Globus pallidus (tissue), 1 donor: Measurements from ENCODE around the gene CRYBG1.
"Not testable (repeated sequence)": the region's sequence is repeated elsewhere in the genome, so short reads cannot be mapped to it uniquely, and the experiment has no call there.

Experiments used
- DNase-seq: peaks from one replicate; pipeline ENCODE4 v3.0.0-alpha.2; 2015; ENCODE audit warnings: low spot score

The CRYBG1 gene

GRCh38 chr6:106372838-106373501, 12.5 kb downstream of the CRYBG1 start:
- no peak for DNase-seq

GRCh38 chr6:106373502-106374239, 13.2 kb downstream of the CRYBG1 start:
- no peak for DNase-seq

GRCh38 chr6:106377061-106377540, 16.6 kb downstream of the CRYBG1 start:
- DNase-seq, result no peak

DNA sequence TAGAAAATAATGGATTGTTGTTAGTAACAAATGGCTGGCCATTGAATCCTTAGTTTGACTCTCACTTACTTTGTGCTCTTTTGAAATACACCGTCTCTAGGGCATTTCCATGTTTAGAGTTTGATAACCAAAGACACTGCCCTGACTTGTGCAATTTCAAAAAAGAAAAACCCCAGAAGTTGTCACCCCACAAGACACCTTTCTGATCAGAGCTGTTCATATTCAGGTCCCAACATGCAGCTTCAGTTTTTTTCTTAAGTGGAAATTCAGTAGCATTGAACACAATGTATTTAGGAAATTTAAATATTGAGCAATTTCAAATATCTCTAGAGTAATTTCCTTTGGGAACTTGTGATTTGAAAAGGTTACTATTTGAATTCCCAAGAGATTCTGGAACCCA, 19.4 kb downstream of the CRYBG1 start:
- DNase-seq, result no peak

DNA sequence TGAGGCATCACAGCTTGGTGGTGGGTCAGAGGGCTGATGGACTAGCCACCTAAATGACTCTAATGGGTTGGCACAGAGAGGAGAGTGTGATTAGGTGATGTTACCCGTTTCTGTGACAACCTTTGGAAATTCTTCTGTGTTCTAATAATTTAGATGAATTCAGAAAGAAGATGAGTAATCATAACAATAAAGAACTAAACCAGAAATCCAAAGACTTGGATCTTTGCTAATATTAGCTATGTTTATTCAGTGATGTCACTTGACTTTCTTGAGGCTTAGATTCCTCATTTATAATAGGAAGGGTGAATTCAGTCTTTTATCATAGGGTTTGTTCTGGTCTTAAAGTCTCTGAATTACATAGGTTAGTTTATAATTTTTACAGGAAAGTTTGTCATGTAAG, 19.9 kb downstream of the CRYBG1 start:
- no peak for DNase-seq

DNA sequence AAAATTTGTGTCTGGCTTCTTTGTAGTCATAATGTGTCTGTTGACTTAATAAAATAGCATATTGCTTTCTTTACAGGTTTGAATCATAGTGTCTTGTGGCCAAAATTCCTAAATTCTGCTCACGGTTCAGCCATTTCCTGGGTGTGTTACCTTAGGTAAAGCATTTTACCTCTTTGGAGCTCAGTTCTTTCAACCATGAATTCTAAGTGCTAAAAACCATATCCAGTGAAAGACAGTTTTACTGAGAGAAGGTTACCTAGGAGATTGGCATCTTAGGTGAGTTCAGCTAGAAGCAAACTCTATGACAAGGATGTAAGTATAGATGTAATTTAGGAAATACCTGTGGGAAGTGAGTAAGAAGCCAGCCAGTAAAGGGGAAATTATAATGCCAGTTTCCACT, 20.7 kb downstream of the CRYBG1 start:
- DNase-seq, result no peak

- no peak for DNase-seq
Measured at GRCh38 chr6:106381881-106382280, 21.4 kb downstream of the CRYBG1 start.

DNA sequence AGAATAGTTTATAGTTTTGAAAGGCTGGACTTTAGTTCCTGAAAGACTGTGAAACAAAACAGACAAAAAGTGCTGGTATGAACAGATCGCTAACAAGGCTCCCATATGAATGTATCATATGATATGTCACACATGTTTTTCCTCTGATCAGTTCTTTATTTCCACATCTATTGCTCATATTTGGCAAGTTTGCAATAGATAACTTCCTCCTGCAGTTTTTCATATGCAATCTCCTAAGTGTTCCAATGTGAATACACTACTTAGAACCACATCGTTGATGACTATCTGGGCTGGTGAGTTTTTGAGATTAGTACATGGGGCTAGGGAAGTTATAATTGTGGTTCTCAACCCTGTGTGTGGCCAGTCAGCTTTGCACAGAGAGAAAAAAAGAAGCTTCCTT, 23.1 kb downstream of the CRYBG1 start:
- no peak for DNase-seq

DNA sequence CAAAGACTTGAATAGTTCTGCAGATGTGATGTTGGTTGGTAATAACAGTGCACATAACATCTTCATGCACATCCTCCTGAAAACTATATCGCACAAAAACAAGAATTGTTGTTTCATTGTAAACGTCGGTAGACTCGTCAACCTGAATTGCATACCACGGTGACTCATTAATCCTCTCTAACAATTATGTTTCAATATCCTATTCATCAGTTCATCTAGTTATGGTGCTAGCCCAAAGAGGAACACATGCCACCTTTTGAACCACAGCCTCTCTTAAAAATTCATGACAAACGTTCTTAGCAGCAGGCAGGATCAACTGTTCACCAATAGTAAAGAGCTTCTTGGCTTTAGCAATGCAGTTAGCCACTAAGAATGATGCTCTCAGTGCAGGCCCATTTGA, 25.0 kb downstream of the CRYBG1 start:
- DNase-seq, result no peak

- DNase-seq, result no peak
Measured at GRCh38 chr6:106387875-106388274, 27.4 kb downstream of the CRYBG1 start.

GRCh38 chr6:106390088-106390487, 29.6 kb downstream of the CRYBG1 start:
- DNase-seq, result no peak

GRCh38 chr6:106396426-106397220, 36.1 kb downstream of the CRYBG1 start:
- DNase-seq, result no peak

GRCh38 chr6:106397431-106397830, 36.9 kb downstream of the CRYBG1 start:
- DNase-seq, result no peak

DNA sequence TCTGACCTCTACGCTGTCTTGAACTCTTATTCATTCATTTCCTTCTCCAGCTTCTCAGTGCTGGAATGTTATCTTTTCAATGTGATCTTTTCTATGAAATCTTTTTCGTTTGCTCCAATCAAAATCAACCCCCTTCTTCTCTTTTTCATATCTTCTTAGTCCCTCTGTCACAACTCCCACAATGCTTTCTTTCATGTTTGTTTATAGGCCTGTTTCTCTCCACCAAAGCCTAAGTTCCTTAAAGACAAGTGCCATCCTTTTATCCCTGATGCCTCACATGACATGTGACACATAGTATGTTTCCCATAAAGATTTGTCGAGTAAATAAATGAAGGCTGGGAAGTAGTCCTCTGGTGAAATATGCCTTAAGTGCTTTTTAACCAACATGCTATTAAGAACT, 38.1 kb downstream of the CRYBG1 start:
- no peak for DNase-seq

DNA sequence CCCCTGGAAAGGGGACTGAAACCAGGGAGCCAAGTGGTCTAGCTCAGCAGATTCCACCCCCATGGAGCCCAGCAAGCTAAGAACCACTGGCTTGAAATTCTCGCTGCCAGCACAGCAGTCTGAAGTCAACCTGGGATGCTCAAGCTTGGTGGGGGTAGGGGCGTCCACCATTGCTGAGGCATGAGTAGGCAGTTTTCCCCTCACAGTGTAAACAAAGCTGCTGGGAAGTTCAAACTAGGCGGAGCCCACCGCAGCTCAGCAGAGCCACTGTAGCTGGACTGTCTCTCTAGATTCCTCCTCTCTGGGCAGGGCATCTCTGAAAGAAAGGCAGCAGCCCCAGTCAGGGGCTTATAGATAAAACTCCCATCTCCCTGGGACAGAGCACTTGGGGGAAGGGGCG, 44.5 kb downstream of the CRYBG1 start:
- not testable (repeated sequence) for DNase-seq

GRCh38 chr6:106411056-106411455, 50.5 kb downstream of the CRYBG1 start:
- DNase-seq, result no peak

DNA sequence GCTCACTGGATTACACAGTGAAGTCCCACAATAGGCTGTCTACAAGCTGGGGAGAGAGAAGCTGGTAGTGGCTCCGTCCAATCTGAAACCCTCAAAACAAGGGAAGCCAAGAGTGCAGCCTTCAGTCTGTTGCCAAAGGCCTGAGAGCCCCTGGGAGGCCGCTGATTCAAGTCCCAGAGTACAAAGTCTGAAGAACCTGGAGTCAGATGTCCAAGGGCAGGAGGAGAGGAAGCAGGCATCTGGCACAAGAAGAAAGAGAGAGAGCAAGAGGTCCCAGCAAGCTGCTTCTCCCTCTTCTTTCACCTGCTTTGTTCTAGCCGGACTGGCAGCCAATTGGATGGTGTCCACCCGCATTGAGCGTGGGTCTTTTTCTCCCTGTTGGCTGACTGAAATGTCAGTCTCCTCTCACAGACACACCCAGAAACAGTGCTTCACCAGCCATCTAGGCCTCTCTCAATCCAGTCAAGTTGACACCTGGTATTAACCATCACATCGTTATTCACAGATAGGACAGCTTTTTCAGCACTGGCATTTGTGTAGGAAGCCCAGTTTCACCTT, 51.2 kb downstream of the CRYBG1 start:
- no peak for DNase-seq

DNA sequence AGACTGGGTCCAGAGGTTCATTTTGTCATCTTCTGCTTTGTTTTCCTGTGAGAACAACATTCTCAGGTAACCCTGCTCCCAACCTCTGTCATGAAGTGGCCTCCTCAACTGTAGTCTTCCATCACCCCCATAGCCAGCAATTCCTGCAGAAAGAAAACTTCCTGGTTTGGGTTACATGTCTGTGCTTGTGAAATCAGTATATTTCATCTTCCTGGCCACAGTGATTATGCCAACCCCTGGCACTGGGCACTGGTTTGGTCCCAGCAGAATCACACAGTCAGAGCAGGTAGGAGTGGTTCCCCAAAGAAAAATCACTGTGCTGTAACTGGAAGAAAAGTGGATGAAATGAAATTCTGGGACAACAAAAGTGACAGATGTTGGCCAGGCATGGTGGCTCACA, 52.5 kb downstream of the CRYBG1 start:
- DNase-seq, result no peak

DNA sequence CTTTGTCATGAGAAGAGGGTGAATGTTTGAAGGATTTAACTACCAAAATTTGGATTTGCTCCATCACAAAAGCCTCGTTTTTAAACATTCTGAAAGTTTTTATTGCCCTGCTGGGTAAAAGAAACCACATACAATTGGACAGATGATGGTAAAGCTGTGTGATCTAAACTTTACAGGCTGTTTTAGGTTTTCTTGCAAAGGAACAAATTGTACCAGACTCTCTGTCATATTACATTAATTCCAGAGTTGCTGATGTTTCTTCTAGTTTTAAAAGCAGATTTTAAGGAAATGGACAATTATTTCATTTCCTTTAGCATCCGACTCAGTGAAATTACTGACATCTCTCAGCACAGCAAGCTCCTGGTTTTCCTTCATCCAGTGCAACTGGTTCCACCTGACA, 53.2 kb downstream of the CRYBG1 start:
- no peak for DNase-seq

GRCh38 chr6:106415921-106416320, 55.4 kb downstream of the CRYBG1 start:
- no peak for DNase-seq

- DNase-seq, result no peak
Measured at GRCh38 chr6:106417572-106418147, 57.1 kb downstream of the CRYBG1 start.
